NCI-H1417 treated with DMSO at 0.1 percent for 48 hours (cell line): ENCODE results near the gene NKPD1.
A peak's percentile ranks its signal among the peaks of the same experiment; 100 is the strongest.

Source experiments
- DNase-seq: peaks from one replicate; lab custom pipeline; 2025; lab: John Stamatoyannopoulos, UW

Gene NKPD1

GRCh38 chr19:45154064-45154827, 6.5 kb downstream of the NKPD1 start:
- DNase-seq, result no peak

DNA sequence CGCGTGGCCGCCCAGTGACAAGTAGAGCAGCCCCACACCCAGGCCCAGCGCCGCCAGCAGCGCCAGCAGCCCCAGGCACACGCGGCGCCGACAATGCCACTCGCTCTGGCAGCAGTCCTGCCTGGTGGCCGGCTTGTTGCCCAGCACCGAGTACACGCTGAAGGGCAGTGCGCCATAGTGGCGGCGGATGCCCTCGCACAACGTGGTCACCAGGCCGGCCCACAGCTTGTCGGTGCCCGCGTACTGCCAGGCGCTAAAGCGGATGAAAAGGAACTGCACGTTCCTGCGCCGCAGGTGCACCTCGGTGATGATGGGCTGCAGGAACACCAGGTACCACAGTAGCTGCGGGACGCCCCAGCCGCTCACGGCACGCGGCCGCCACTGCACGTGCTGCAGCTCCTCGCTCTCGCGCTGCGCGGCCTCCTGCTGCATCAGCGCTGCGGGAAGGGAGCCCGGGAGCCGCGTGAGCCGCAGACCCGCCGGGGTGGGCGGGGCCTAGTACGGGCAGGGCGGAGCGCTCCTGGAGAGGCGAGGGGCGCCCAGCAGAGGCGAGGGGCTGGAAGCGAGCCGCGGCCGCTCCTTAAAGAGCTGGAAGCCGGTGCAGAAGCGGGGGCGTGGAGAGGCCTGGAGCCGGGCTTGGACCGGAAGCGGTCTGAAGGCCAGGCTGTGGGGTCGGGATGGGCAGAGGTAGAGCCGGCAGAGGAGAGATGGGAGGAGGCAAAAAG, 7.3 kb downstream of the NKPD1 start:
- DNase-seq, result peak; percentile 34

GRCh38 chr19:45152504-45153338, 8.1 kb downstream of the NKPD1 start:
- peak; percentile 28 for DNase-seq

DNA sequence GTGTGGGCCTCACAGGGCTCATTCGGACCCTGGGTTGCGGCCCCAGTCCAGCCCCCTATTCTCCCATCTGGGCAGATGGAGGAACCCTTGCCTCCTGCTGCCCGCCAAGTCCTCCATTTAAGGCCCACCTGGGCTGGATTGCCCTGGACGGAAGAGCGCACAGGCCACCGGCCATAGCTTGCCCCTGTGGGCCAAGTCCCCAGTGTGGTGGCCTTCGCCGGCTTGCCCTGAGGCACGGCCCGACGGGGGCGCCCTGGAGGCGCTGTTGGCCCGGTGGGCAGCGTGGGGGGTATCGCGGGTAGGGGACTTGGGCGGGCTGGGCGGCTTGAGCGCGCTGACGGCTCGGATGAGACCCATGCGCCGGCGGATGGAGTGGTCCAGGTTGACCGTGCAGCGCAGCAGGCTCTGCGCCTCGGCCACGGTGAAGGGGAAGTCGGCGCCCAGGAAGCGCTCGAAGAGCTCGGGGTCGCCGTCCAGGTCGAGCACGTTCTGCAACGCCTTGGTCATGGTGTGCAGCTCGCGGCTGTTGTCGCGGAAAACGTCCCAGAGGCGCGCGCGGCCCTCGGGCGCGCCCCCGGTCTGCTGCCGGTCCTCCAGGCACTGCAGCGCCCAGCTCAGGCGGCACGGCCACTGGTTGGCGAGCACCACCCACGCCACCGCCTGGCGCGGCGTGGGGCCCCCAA, 8.8 kb downstream of the NKPD1 start:
- no peak for DNase-seq

GRCh38 chr19:45151320-45151719, 9.5 kb downstream of the NKPD1 start:
- no peak for DNase-seq

DNA sequence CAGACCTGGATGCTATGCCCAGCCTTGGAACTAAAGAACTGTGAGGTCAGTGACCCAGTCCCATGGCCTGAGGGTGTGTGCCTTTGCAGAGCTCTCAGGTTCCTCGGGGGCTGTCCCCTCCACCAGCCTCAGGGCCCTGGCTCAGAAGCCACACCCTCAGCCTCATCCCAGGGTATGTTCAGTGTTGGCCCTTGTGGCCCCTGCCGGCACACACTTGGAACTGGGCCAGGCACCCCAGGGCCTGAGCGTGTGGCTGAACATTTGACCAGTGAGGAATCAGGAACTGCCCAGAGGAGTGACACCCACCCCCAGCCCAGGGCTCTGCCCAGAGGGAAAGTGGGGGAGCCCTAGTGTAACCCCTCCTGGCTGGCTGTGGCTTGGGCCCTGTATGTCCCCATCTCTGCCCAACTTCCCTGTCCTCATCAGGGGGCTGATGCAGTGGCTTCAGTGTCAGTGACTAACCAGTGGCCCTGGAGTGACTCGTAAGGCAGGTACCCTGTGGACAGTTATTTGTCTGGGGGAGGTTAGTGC, 10.0 kb downstream of the NKPD1 start:
- no peak for DNase-seq

GRCh38 chr19:45150180-45150579, 10.6 kb downstream of the NKPD1 start:
- DNase-seq, result no peak

DNA sequence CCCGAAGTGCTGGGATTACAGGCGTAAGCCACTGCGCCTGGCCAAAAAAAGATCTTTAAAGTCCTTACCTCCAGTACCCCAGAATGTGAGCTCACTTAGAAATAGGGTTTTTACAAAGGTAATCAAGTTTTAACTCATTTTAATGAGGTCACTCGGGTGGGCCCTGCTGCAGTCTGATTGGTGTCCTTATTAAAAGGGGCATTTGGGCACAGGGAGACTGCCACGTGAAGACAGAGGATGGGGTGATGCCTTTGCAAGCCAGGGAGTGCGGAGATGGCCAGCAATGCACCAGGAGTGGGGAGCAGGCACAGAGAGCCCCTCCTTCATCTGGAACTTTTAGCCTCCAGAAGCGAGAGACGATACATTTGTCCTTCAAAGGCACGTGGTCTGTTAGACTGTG, 11.7 kb downstream of the NKPD1 start:
- DNase-seq, result no peak

DNA sequence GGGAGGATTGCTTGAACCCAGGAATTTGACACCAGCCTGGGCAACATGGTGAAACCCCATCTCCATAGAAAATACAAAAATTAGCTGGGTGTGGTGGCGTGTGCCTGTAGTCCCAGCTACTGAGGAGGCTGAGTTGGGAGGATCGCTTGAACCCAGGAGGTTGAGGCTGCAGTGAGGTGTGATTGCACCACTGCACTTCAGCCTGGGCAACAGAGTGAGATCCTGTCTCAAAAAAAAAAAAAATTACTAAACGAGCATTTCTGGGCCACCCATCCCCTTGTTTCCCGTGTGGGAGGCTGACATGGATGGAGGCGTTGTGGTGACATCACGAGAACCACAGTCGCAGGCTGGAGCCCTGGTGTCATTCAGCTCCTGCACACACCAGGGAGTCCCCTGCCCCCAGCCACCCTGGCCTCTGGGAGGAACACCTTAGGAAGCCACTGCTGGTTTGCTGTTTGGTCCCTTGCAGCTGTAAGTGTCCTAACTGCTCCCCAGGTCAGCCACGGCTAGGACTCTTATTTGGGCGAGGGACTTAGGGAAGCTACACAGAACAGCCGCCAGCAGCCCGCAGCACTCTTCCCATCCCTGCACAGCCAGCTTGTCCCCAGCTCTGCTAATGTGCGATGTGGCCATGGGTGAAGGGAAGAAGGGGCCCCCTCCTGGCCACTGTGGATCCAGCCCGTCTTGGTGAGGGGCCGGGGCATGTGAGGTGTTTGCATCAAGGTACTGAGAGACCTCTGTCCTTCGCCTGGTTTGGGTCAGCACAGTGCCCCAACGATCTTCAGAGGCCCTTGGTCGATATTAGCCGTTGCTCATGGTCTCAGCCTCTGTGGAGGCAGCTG, 12.7 kb downstream of the NKPD1 start:
- DNase-seq, result no peak

DNA sequence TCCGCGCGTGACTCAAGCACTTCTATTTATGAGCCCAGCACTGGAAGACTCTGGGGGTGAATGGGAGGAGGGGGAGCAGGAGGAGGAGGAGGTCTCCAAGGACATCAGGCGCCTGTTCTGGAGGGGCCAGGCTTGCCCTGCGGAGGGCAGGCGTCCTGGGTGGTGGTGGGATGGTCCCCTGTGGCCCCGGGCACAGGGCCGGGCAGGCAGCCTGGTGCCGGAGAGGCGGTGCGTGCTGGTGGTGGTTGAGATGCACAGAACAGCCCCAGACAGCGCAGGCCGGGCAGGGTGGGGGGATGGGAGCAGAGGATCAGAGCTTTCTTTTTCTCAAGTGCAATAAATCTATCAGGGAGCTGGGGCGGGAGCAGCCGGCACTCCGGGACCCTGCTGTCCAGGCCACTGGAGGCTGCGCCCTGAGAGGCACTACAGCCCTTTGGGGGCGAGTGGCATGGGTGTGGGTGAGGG, 14.0 kb downstream of the NKPD1 start:
- DNase-seq, result no peak

DNA sequence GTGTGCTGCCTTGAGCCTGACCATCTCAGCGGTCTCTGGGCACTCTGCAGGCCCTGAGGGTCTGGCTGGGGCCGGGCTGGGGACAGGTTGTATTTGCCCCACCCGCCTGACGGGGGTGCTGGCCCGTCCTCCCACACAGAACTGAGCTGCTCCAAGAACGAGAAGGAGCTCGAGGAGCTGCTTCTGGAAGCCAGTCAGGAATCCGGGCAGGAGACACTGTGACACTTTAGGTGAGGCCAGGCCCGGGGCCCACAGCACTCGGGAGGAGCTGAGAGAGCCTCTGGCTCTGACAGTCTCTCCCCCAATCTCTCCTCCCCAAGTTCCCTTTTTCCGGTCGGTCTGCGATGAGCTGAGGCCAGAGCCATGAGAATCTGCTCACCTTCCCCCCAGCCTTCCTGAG, 14.5 kb downstream of the NKPD1 start:
- DNase-seq, result no peak

GRCh38 chr19:45145270-45146189, 15.3 kb downstream of the NKPD1 start:
- no peak for DNase-seq

DNA sequence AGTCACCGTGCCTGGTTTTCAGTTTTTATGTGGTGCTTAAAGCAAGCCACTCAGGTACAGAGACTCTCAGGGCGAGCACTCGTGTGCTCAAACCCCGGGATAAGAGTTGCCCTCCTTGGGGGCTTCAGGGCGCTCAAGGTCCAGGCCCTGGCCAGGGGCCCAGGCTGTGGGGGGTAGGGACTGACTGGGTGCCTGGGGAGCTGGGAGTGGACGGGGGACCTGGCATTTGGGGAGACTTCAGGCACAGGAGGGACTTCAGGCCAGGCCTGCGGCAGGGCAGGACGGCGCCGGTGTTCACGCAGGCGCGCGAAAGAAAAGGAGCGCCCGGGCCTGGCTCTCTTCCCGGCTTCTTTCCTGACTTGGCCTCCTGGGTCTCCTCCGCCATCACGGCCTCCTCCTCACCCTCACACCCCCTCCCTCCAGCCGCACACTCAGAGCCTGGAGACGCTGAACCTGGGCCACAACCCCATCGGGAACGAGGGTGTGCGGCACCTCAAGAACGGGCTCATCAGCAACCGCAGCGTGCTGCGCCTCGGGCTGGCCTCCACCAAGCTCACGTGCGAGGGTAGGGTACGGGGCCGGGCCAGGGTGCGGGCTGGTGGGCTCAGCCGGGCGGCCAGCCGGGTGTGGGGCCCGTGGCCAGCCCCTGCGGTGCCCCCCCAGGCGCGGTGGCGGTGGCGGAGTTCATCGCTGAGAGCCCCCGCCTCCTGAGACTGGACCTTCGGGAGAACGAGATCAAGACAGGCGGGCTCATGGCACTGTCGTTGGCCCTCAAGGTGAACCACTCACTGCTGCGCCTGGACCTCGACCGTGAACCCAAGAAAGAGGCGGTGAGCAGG, 16.1 kb downstream of the NKPD1 start:
- no peak for DNase-seq

DNA sequence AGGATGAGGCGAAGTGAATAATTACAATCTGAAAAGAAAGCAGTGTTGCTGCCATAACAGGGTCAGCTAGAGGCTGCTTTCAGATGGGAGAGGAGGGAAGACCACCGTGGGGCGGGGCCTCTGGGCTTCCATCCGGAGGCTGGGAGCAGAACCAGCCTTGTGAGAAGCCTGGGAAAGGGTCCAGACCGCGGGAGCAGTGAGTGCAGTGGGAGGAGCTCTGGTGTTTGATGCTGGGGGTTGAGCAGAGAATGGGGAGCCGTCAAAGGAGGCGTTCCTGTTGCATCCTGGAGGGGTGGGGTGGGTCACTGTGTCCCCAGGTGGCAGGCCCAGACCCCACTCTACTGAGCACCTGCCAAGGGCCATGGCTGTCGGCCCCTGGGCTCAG, 18.1 kb downstream of the NKPD1 start:
- no peak for DNase-seq

- no peak for DNase-seq
Measured at GRCh38 chr19:45142016-45142725, 18.6 kb downstream of the NKPD1 start.

GRCh38 chr19:45141203-45141900, 19.4 kb downstream of the NKPD1 start:
- no peak for DNase-seq

DNA sequence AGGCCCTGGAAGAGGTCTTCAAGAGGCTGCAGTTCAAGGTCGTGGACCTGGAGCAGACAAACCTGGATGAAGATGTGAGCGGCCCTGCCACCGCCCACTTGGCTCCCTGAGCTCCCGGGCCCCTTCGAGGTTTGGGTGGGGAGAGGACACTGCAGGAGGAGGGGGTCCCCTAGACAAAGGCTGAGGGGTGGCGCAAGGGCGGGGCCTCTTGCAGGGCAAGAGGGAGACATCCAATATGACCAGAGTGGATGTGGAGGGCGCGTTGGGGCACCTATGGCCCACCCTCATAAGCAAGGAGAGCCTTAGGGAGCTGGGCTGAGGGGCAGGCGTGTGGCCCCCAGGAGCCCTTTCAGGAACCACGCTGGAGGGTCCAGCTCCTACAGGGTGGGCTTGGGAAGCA, 20.2 kb downstream of the NKPD1 start:
- no peak for DNase-seq

- no peak for DNase-seq
Measured at GRCh38 chr19:45140144-45140503, 20.7 kb downstream of the NKPD1 start.
